ENCODE data around the gene MAMDC4.

- TF ChIP-seq CTCF (IDR thresholded peaks at IDR 0.05), result no peak
- TF ChIP-seq POLR2A (IDR thresholded peaks at IDR 0.05), result no peak
Measured at GRCh38 chr9:136899196-136899595, 47.0 kb downstream of the MAMDC4 start.

All from body of pancreas (tissue), 4 donors.